GM21576 (cell line): ENCODE results near the gene WDR33.
"Not testable (repeated sequence)": the region's sequence is repeated elsewhere in the genome, so short reads cannot be mapped to it uniquely, and the experiment has no call there.

Source experiments
- ATAC-seq: cut with Tn5 transposase; IDR thresholded peaks from one replicate; pipeline ENCODE4 v1.9.1; 2021; ENCODE audit warnings: mild to moderate bottlenecking, moderate library complexity; ENCODE audit not compliant: unreplicated experiment

WDR33 gene

DNA sequence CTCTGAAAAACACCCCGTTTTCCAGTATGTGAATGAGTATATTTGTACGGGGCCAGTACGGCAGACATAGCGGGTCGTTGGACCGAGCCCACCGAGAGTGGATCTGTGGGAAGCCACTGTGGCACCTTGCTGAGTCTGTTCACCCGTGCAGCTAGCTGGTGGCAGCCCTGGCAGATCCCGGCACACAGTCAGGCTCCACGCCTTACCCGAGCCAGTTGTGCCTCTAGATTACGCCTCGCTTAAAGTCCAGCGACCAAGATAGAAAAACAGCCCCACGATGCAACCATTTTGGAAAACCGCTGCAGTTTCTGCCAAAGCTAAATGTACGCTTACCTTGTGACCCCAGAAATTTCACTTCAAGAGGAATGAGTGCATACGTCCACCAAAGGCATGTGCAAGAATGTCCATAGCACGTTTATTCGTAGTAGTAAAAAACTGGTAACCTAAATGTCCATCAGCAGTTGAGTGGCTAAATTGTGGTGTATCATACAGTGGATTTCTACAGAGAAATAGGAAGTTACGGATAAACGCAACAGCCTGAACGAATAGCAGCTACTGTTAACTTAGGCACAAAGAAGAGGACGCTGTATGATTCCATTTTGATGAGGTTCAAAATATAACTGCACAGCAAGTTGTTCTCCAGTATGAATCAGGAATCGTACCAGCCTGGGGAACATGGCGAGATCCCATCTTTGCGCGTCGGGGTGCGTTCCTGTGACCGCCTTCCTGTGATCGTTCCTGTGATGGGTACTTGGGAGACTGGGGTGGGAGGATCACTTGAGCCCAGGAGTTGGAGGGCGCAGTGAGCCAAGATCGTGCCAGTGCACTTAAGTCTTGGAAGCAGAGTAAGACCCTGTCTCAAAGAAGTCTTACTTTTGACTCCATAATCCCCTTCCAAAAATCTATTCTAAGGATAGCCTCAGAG lies 688 bp upstream of the WDR33 start:
- ATAC-seq: no peak

DNA sequence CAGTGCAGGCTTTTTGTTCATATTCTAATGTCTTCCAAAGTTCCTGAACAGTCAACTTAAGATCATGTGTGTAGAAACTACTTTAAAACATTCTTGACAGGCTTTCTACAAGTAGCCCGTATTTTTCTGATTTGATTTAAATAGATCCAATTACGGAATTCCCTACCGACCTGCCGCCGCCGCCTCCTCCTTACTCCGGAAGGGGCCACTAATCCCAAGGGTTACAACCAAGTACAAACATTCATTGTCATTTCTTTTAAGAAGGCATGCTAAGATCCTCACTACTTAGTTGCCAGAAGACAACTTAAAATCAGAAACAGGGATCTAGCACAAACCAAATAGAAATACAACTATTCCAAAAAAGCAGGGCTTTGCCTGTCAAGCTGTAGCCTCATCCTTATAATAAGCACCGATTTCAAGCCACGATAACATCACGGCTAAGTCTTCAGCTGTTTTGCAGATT lies 784 bp downstream of the WDR33 start:
- no peak for ATAC-seq

DNA sequence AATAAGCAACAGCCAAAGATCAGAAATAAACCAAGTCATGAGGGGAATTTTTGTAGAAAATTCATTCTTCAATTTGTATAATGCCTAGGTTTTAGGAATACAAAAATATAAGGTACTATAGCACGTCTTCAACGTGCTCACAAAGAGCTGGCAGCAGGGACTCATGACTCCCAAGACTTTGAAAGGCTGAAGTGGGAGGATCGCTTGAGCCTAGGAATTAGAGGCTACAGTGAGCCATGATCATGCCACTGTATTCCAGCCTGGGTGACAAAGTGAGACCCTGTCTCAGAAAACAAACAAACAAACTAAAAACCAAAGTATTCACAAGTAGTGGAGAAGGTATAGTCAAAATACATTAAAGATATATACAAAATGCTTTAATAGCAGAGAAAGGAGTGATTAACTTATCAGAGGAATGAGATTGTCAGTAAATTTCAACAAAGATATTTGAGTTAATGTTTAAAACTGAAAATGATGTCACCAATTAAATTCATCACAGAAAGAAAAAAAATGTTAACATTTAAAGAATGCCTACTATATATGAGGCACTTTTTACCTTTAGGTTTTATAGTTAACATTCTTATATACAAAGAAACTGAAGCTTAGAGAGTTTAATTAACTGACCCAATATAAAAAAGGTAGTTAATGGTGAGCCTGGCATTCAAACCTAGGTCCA lies 3.2 kb downstream of the WDR33 start:
- no peak for ATAC-seq

DNA sequence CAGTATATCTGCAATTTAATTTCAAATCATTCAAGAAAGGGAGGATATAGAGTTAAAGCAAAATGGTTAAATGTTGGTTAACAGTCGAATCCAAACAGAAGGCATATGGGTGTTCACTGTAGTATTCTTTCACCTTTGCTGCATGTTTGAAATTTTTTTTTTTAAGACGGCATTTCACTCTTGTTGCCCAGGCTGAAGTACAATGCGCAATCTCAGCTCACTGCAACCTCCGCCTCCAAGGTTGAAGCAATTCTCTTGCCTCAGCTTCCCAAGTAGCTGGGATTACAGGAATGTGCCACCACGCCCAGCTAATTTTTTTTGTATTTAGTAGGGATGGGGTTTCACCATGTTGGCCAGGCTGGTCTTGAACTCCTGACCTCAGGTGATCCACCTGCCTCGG lies 4.1 kb downstream of the WDR33 start:
- ATAC-seq: not testable (repeated sequence)

DNA sequence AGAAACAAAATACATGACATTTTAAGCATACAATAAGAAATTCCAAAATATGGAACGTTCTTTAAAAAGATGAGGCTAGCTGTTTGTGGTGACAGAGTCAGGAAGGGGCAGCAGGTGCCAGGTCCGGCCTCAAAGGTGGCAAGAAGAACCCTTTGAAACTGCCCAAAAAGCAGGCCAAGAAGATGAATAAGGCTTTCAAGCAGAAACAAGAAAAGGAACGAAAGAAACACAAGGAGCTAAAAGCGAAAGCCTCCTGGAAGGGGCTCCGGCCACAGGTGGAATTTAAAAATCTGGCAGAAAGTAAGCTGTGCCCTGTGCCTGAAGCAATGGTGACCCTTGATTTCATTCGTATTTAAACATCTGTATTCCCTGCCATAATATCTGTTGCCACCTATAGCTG lies 5.5 kb downstream of the WDR33 start:
- no peak for ATAC-seq

DNA sequence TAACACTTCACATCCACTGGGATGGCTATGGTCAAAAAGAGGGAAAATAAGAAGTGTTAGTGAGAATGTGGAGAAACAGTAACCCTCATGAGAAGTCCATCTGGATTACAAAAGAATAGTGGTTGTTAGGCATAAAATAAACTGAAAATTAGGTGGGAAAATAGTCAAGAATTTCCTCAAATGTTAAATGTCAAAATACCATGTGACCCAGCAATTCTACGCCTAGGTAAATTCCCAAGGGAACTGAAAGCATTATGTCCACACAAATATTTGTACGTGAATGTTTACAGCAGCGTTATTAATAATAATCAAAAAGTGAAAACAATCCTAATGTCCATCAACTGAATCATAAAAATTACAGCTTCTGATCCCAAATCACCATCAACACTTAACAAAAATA lies 11.0 kb downstream of the WDR33 start:
- no peak for ATAC-seq

DNA sequence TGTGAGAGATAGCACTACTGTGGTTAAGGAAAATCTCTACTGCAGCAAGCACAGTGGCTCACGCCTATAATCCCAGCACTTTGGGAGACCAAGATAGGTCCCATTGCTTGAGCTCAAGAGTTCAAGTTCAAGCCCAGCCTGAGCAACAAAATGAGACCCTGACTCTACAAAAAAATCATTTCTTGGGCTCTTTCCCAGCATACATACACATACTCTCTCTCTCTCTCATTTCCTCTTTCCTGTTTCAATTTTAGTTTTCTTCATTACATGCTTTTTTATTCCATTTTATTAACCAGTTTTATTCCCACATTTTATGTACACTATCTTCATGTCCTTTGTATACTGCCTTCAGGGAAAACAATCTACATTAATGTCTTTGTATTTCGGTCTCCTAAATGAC lies 14.6 kb downstream of the WDR33 start:
- ATAC-seq: no peak

DNA sequence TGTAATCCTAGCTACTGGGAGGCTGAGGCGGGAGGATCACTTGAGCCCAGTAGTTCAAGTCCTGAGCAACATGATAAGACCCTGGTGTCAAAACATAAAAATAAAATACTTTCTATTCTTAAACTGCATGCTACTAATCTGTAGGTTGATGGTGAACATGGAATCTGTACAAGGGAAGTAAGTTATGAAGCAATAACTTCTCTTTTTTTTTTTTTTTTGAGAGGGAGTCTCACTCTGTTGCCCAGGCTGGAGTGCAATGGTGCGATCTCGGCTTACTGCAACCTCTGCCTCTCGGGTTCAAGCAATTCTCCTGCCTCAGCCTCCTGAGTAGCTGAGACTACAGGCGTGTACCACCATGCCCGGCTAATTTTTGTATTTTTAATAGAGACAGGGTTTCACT lies 16.1 kb downstream of the WDR33 start:
- not testable (repeated sequence) for ATAC-seq

DNA sequence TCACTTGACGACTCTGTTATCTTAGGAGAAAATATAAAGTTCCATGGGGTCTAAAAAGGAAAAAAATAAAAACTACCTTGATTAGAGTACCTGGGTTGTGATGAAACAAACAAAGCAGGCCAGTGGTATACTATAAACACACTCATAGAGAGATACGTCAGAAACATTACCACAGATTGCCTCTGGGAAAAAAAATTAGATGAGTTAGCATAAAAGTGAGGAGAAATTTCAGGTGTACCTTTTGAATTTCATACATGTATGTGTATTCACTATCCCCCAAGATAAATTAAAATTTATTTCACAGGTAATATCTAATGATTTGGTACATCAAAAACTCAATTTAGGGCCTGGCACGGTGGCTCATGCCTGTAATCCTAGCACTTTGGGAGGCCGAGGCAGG lies 18.2 kb downstream of the WDR33 start:
- no peak for ATAC-seq

DNA sequence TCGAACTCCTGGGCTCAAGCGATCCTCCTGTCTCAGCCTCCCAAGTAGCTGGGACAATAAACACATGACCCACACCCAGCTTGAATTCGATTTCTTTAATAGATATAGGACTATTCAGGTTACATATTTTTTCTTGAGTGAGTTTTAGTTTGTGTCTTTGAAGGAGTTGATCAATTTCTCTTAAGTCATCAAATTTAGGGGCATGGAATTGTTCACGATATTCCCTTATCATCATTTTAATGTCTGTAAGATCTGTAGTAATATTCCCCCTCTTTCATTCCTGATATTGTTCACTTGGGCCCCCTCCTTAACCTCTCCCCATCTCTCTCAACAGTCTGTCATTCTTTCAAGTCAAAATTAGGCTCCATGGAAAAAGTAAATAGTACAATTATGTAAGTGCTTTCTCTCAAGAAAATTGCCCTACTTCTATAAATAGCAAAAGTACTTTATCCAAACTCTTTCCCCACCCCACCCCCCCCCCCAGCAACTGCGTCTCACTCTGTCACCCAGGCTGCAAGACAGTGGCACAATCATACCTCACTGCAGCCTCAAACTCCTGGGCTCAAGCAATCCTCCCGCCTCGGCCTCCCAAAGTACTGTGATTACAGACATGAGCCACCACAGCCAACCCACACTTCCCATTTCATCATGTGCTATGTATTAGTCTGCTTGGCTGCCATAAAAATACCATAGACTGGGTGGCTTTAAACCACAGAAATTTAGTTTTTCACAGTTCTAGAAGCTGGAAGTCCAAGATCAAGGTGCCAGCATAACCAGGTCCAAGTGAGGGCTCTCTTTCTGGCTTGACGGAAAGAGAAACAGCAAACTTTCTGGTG lies 20.1 kb downstream of the WDR33 start:
- no peak for ATAC-seq

DNA sequence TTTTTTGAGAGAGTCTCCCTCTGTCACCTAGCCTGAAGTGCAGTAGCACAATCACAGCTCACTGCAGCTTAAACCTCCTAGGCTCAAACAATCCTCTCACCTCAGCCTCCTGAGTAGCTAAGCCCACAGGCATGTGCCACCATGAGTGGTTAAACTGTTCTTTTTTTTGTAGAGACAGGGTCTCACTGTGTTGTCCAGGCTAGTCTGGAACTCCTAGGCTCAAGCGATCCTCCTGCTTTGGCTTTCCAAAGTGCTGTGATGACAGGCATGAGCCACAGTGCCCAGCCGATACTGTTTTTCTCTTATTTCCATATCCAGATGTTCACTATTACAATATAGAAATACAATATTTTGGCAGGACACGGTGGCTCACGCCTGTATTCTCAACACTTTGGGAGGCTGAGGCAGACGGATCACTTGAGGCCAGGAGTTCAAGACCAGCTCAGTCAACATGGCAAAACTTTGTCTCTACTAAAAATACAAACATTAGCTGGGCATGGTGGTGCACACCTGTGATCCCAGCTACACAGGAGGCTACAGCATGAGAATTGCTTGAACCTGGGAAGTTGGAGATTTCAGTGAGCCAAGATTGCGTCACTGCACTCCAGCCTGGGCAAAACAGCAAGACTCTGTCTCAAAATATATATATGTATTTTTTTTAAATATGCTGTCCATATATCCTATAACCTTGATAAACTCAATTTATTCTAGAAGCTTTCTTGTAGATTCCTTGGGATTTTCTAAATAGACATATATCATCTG lies 24.7 kb downstream of the WDR33 start:
- ATAC-seq: no peak

DNA sequence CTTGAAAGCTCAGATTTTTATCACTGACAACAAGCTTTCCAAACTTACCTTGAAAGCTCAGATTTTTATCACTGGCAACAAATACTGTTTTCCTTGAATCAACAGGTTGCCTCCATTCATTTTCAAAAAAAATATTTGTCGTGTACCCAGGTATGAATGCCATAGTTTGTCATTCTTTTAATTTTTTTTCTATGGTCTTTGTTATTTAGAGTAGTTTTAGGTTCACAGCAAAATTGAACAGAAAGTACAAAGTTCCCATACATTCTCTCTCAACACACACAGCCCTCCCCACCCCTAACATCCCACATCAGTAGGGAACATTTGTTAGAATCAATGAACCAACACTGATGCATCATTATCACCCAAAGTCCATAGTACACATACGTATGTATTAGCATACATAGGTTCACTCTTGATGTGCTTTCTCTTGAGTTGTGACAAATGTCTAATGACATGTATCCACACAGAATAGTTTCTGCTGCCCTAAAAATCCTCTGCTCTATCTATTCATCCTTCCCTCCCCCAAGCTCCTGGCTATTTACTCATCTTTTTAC lies 25.9 kb downstream of the WDR33 start:
- no peak for ATAC-seq

DNA sequence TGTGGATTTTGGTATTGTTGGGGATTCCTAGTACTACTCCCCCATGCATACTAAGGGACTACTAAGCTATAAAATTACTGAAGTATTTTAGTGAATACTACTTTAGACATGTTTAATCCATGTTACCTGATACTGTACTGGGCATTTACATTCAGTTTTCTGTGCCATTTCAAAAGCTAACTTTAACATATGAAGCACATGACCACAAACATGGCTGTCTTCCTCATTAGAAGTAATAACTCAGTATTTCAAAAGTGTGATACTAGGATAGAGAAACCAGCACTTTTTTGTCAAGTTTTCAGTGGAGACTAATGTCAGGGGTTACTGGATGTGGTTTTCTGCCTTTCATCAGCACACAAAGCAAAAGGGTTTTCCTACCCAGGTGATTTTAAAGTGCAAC lies 27.9 kb downstream of the WDR33 start:
- ATAC-seq: no peak

DNA sequence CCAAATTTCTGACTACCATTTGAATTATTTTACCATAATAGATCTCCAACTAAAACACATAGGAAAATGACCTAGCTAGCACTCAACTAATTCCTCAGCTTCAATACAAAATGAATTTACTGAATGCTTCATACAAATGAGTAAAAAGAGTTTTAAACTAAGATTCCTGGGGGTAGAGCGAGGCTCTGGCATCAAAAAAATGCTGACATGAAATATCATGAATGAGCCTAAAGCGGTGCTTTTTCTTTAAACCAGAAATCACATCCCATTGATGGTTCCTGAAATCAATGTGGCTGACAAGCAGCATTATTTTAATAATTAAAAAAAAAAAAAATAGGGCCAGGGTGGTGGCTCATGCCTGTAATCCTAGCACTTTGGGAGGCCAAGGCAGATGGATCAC lies 32.1 kb downstream of the WDR33 start:
- no peak for ATAC-seq

DNA sequence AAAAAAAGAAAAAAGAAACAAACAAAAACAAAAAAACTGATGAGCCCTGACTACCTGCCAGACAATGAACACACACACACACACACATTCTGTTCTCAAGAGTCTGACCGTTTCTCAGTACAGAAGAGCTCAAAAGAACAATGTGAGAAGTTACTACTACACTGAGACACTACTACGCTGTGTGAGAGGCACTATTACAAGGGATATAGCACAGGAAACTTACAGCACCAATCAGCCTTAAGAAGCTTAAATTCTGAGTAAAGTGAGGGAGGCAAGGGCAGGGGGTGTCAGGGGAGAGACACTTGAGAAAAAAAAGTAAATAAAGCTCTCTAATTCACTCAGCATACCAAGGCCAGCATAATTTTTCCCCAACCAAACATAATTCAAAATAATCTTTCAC lies 32.5 kb downstream of the WDR33 start:
- ATAC-seq: no peak

DNA sequence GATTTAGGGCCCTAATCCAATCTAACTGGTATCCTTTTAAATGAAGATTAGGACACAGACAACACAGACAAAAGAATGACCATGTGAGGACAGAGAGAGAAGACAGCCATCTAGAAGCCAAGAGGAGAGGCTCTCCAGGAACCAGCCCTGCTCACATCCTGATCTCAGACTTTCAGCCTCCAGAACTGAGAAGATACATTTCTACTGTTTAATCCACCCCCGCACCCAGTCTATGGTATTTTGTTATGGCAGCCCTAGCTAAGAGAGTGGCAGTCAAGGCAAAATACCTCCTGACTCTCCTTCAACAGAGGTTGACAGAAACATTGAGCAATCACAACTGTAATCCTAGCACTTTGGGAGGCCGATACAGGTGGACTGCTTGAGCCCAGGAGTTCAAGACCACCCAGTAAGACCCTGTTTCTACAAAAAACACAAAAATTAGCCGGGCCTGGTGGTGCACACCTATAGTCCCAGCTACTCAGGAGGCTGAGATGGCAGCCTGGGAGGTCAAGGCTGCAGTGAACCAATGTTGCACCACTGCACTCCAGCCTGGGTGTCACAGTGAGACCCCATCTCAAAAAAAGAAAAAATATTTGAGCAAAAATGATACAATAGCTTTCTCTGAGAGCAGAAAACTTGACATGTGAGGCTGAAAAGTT lies 34.7 kb downstream of the WDR33 start:
- no peak for ATAC-seq

DNA sequence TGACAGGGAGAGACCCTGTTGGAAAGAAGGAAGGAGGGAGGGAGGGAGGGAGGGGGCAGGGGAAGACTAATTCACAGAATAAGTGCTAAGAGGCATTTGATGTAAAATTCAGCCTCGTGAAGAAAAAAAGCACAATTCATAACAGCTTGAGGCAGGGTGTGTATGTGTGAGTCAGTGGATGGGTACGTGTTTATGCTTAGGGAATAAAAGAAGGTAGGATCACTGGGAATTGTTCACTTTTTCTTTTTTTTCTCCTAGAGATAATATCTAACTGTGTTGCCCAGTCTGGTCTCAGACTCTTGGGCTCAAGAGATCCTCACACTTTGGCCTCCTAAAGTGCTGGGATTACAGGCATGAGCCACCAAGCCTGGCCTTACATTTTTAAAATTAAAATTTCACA lies 39.2 kb downstream of the WDR33 start:
- ATAC-seq: no peak

DNA sequence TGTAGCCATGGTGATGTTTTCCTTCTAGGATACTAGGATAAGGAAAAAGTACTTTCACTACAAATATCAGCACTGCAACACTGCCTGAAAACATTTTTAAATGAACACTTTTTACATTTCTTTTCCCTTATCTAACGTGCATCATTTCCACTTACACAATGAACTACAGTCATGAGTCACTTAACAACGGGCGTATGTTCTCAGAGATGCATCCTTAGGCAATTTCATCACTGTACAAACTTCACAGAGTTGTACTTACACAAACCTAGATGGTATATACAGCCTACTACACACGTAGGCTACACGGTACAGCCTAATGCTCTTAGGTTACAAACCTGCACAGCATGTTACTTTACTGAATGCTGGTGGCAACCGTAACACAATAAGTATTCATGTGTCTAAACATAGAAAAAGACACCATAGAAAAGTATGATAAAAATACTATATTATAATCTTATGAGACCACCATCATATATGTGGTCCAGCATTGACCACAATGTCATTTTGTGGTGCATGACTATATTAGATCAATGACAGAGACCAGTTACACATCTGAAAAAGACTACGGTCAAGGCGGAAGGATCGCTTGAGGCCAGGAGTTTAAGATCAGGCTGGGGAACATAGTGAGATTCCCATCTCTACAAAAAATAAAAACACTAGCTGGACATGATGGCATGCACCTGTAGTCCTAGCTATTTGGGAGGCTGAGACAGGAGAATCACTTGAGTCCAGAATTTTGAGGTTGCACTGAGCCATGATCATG lies 39.8 kb downstream of the WDR33 start:
- ATAC-seq: no peak

DNA sequence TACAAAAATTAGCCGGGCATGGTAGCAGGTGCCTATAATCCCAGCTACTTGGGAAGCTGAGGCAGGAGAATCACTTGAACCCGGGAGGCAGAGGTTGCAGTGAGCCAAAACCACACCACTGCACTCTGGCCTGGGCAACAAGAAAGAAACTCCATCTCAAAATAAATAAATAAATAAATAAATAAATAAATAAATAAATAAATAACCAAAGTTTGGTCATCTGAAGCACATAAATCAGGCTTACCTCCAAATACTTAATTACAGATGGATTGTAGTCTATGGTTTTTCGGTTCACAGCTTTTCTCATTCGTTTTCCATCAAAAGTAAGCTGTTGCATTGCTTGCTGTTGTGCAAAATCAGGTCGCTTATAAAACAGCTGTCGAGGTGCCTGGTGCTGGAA lies 40.4 kb downstream of the WDR33 start:
- ATAC-seq: not testable (repeated sequence)
